ENCODE measurements around the gene SLC10A4. TPM values are rescaled to one million over a fixed set of nuclear protein-coding genes. Genes with fewer than 3 reads are reported as not detected.
A peak's percentile ranks its signal among the peaks of the same experiment; 100 is the strongest.

Gene SLC10A4
- total and polyA plus RNA-seq, 2 experiments from 2014 or later = 0.18 TPM; not detected in 1

GRCh38 chr4:48506716-48507115 lies 23.6 kb downstream of the SLC10A4 start:
- H3K36me3 ChIP-seq = peaks cover 52% of the 10 kb centered on the region
- DNase-seq (ENCODE audit: low read depth in 1 of 2, low spot score in 1 of 2) = no peak
- H3K9me3 ChIP-seq (ENCODE audit: low read depth) = no peaks in the 10 kb centered on the region
- no peak overlapping the region for H3K27ac ChIP-seq
- H3K4me1 ChIP-seq (ENCODE audit: low read depth) = no peaks in the 10 kb centered on the region
- H3K4me3 ChIP-seq = no peak overlapping the region
- no peaks in the 10 kb centered on the region for H3K27me3 ChIP-seq
- no peak for TF ChIP-seq CTCF (IDR thresholded peaks at IDR 0.05; ENCODE audit: low read depth, low read length)

- Histone ChIP-seq H3K4me3 (no peak overlapping the region), H3K9me3 (ENCODE audit: low read depth) (no peaks in the 10 kb centered on the region), H3K27ac (no peak overlapping the region), H3K36me3 (peaks cover 73% of the 10 kb centered on the region), H3K4me1 (ENCODE audit: low read depth) (no peaks in the 10 kb centered on the region), H3K27me3 (no peaks in the 10 kb centered on the region)
- no peak for DNase-seq (ENCODE audit: low read depth in 1 of 2, low spot score in 1 of 2)
- no peak for TF ChIP-seq CTCF (IDR thresholded peaks at IDR 0.05; ENCODE audit: low read depth, low read length)
Observed at GRCh38 chr4:48509543-48509942, 26.4 kb downstream of the SLC10A4 start.

- Histone ChIP-seq H3K27ac (no peak overlapping the region), H3K4me1 (ENCODE audit: low read depth) (peaks cover 6% of the 10 kb centered on the region), H3K9me3 (ENCODE audit: low read depth) (no peaks in the 10 kb centered on the region), H3K4me3 (no peak overlapping the region), H3K27me3 (no peaks in the 10 kb centered on the region), H3K36me3 (peaks cover 38% of the 10 kb centered on the region)
- no peak for TF ChIP-seq CTCF (IDR thresholded peaks at IDR 0.05; ENCODE audit: low read depth, low read length)
- DNase-seq (ENCODE audit: low read depth in 1 of 2, low spot score in 1 of 2) = no peak
Observed at GRCh38 chr4:48518143-48518542, 35.0 kb downstream of the SLC10A4 start.

GRCh38 chr4:48526406-48526805 lies 43.3 kb downstream of the SLC10A4 start:
- DNase-seq (ENCODE audit: low read depth in 1 of 2, low spot score in 1 of 2) = no peak
- H3K4me3 ChIP-seq = no peak overlapping the region
- TF ChIP-seq CTCF (IDR thresholded peaks at IDR 0.05; ENCODE audit: low read depth, low read length) = no peak
- no peaks in the 10 kb centered on the region for H3K27me3 ChIP-seq
- H3K36me3 ChIP-seq = peaks cover 50% of the 10 kb centered on the region
- peak overlapping the region; percentile 5 for H3K27ac ChIP-seq
- no peaks in the 10 kb centered on the region for H3K4me1 ChIP-seq (ENCODE audit: low read depth)
- H3K9me3 ChIP-seq (ENCODE audit: low read depth) = no peaks in the 10 kb centered on the region

GRCh38 chr4:48538358-48538757 lies 55.2 kb downstream of the SLC10A4 start:
- DNase-seq (ENCODE audit: low read depth in 1 of 2, low spot score in 1 of 2) = no peak
- Histone ChIP-seq H3K4me3 (no peak overlapping the region), H3K27ac (no peak overlapping the region), H3K36me3 (peaks cover 55% of the 10 kb centered on the region), H3K4me1 (ENCODE audit: low read depth) (no peaks in the 10 kb centered on the region), H3K9me3 (ENCODE audit: low read depth) (no peaks in the 10 kb centered on the region), H3K27me3 (no peaks in the 10 kb centered on the region)
- TF ChIP-seq CTCF (IDR thresholded peaks at IDR 0.05; ENCODE audit: low read depth, low read length) = no peak

Other genes starting within 250 kb of the SLC10A4 start
- gene TEC, start 213.5 kb upstream of the SLC10A4 start, total RNA-seq = 3.2 and 4.1 TPM in 2 replicates
- gene TEC, start 213.5 kb upstream of the SLC10A4 start, polyA plus RNA-seq = 4.0 and 4.7 TPM in 2 replicates
- 22.4 and 92.5 TPM in 2 replicates for gene SLAIN2, start 141.8 kb upstream of the SLC10A4 start, total RNA-seq
- gene SLAIN2, start 141.8 kb upstream of the SLC10A4 start, polyA plus RNA-seq = 23.8 and 28.4 TPM in 2 replicates
- not detected in 2 replicates for gene ZAR1, start 6.9 kb downstream of the SLC10A4 start, total RNA-seq
- not detected in 2 replicates for gene ZAR1, start 6.9 kb downstream of the SLC10A4 start, polyA plus RNA-seq

Data from cardiac muscle cell (in vitro differentiated cells and primary cell).